ENCODE results near the gene ETS1.

GRCh38 chr11:128497776-128498095 is 89.6 kb downstream of the ETS1 start:
- TF ChIP-seq CTCF (IDR thresholded peaks at IDR 0.05) (no peak), POLR2AphosphoS5 (IDR thresholded peaks at IDR 0.05; ENCODE audit: low read depth, low read length) (no peak), REST (IDR thresholded peaks at IDR 0.05; ENCODE audit: insufficient read depth in 1 of 2, low read depth in 2 of 2, low read length in 1 of 2) (no peak), TCF7L2 (IDR thresholded peaks at IDR 0.05; ENCODE audit: low read depth, low read length) (no peak)
